GM18517 (cell line): ENCODE measurements around the gene ZNF385A.

Source experiments
- ATAC-seq: cut with Tn5 transposase; IDR thresholded peaks from one replicate; pipeline ENCODE4 v1.9.1; 2021; ENCODE audit warnings: mild to moderate bottlenecking, moderate library complexity; ENCODE audit not compliant: unreplicated experiment

ZNF385A gene

DNA sequence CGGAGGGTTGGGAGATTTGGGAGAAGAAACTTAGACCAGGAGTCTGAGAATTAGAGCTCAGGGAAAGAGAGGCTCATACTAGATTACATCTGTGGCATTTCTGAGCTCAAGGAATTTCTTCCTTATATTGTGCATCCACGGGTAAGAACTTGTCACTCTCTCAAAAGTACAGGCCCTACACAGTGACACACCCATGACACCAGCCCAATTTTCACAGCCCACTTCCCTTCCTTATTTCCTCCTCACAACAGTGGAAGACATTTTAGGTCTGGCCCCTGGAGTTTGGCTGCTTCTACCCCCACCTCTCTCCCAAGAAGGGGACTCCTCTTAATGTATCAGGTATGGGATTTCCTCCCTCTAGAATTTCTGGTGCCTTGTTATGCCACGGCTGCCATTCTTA, 9.2 kb upstream of the ZNF385A start:
- no peak for ATAC-seq

DNA sequence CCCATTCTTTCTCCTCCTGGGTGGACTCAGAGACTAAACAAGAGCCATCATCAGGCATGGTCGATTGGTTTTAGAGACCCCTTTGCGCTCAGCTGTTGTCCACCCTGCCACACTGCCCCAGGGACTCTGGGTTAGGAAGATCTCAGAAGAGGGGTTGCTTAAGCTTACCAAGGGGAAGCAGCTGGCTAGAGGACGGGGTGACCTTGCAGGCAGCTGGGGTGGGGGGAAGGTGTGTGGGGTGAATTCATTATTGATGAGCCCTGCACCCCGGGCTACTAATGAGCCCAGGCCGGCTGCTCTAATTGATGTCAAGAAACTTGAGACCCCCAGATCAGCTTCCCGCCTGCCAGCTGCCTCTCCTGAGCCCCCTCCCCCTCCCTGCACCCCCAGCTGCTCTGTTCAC, 8.7 kb upstream of the ZNF385A start:
- ATAC-seq, result no peak

DNA sequence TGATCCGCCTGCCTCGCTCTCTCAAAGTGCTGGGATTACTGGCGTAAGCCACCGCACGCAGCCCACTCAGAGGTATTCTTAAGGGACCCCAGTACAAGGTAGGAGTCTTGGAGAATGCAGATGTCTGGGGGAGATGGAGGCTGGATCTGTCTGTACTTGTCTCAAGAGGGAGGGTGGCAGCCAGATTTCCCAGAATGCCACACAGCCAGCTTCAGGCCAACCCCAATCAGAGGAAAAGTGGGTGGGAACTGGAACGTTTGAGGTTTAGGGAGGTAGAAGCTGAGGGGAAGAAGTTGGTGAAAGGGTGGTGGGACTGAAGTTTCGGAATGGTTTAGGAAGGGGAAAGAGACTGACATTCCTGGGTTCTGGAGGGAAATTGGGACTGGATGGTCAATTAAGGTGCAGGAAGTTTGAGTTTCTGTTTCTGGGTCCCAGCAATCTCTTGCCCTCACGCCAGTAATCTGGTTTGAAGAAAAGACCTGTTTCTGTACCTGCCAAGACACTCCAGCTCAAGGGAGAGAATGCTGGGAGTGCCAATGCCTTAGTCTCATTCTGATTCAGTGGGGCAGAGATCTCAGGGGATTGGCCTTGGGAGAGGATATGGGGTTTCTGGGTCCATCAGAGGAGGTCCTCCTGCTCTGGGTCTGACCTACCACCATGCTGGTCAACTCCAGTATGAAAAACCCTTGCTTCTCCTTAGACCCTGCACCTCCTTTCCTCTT, 8.1 kb upstream of the ZNF385A start:
- no peak for ATAC-seq

DNA sequence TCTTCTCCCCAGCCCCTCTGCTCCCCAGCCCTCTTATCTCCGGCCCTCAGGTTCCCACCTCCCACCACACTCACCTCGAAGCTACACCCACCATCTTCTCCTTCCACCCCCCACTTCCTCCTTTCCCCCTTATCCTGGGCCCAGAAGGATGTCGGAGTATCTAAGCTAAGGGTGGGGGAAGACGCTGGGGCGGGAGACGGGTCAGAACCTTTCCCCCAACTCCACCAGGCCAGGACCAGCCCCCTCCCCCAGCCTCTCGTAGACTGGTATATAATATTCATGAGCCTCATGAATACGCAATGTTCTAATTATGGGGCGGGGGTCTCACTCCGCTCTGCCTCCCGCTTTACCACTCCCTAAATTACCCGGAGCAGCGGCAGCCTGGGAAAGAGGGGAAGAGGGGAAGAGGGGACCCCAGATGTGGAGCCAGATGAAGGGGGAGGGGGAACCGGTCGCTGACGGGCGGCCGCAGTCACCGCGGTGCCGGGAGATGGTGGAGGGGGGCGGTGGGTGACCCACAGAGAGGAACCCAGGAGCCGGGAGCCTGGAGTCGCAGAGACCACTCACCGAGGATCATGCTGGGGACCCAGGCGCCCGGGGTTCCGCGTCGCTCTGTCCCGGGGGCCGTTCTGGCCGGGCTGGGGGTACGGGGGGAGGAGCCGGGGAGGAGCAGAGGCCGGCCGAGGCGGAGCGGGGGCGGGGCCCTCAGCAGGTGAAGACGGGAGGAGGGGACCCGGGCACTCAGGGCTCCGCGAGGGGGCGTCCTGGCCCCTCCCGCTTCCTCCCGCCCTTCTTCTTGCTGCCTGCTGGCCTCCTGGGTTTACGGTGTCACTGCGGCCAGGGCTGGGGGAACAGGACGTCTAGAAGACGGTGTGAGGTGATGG, 6.4 kb upstream of the ZNF385A start:
- ATAC-seq, result no peak

DNA sequence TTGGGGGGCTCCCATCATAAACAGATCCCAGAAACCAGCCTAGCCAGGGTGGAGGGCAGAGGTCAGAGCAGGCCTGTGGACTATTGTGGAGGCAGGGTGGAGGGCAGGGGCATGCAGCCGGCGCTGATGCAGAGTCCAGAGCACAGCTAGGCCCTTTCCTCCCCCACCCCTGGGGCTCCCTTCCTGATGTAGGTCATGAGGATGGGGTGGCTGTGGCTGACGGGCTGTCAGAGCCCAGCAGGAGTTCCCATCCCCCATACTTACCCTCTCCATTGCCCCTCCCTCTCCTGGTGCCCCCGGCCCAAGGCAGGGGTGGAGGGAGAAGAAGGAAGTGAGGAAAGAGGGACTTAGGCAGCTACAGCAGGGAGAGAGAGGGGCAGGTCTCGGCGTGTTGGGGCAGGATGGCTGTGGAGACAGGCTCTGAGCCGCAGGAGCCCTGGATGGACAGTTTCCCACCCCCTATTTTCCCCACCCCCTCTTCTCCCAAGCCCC, 5.7 kb upstream of the ZNF385A start:
- no peak for ATAC-seq

DNA sequence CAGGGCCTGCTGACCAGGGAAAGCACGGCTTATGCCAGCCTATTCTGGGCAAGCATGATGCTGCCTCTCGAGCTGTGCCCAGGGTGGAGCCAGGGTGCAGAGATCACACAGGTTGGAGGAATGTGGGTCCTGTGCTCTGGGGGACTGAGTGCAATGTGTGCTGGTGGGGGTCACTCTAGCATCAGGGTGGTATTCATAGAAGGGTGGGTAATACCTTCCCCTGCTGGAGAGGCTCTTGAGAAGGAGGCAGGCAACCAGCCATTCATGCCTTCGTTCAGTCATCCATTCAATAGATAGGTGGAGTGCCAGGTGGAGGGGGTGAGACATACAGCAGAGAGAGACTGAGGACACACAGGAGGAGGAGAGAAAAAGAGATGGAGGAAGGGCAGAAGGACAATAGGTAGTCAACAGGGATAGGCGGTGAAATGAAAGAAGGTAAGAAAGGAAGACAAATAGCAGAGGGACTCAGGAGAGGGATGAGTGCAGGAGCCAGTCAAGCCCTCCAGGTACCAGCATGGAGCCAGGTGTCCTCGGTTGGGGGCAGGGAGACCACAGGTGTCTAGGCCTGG, 5.2 kb upstream of the ZNF385A start:
- ATAC-seq, result no peak

DNA sequence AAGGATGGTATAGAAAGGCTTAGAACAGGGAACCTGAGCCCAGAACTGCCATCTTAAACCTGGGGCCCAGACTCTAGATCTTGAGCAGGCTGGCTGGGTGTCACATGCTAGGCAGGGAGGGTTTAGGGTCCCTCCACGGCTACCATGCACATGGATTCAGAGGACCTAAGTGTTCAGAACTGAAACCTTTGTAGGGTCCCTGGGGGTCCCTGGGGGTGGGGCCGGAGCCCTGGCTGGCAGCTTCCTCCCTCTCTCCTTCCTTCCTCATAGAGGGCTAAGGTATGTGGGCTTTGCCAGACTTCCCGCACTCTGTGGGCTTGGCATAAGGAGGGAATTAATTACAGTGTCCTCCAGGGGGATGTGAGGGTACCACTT, 4.6 kb upstream of the ZNF385A start:
- ATAC-seq, result no peak

DNA sequence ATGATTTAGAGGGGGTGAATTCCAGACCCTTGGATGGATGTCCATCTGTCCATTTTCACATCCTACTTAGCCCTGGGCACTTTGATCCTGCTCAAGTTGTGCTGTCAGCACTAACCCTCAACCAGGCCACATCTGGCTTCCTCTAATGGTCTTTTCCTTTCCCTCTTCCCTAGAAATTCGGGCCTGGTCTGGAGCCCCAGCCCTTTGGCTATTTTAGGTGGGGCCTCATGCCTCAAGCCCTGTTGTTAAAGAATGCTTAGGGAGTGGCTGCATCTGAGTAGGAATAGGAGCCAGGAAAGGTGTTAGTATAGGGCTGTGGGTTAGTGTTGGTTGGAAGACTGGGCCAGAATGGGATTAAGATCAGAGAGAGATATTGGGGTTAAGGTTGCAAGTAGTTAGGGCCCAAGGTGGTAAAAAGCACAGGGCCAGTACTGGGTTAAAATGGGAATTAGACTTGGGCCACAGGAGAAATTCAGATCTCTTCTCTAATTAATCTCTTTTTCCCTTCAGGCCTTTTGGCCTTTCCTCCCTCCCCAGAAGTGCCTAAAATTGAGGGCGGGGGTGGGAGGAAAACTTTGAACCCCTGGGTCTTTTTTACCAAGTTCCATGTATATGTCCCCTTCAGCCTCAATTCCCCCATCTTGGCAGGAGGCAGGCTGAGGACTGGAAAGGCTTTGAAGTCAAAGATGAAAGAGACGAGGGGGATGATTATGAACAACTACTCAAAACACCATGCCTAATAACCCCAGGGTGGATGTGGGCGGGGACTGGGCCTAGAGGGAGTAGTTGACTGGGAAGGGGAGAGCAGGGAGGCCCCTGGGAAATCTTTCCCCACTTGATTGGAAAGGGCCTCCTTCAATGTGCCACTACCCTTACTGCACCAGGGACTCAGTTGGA, 4.0 kb upstream of the ZNF385A start:
- no peak for ATAC-seq

DNA sequence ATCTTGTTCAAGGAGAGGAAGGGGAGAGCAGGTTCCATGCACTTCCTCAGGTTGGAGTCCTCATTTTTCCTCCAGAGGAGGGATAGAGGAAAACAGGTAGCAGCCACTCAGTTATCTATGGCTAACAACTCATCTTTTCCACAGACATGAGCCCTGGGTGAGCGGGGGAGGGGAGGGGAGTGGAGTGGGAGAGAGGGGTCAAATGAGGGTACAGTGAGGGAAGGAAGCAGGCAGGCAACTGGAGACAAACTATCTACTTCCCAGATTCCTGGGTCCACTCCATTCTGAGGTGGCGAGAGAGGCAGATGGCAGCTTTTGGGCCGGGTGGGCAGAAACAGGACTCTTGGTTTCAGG, 2.6 kb upstream of the ZNF385A start:
- ATAC-seq, result no peak

DNA sequence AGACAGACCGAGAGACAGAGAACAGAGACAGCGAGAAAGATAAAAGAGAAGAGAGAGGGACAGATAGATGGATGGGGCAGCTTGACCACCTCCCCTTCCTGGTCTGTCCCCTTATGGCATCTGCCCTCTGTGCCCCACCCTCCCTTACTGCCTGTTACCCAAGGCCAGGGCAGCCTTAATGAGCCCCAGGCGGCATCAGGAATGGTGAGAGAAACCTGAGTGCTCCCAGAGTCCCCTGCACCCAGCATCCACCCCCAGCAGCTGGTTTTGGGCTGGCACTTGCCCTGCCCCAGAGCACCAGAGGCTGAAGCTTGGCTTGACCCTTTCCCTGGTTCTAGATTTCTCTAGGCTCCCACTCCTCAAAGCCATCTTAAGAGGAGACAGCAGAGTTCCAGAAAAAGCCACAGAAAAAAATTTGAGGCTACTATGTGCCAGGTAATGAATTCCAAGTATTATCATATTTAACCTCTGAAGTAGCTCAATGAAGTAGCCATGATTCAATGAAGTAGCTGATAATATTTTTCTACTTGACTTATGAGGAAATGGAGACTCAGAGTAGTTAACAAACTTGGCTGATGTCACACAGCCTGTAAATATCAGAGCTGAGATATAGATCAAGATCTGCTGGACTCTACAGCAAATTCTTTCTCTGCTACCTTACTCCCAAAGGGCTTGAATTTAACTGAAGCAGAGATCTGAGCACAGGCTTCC, 2.0 kb upstream of the ZNF385A start:
- ATAC-seq, result no peak

DNA sequence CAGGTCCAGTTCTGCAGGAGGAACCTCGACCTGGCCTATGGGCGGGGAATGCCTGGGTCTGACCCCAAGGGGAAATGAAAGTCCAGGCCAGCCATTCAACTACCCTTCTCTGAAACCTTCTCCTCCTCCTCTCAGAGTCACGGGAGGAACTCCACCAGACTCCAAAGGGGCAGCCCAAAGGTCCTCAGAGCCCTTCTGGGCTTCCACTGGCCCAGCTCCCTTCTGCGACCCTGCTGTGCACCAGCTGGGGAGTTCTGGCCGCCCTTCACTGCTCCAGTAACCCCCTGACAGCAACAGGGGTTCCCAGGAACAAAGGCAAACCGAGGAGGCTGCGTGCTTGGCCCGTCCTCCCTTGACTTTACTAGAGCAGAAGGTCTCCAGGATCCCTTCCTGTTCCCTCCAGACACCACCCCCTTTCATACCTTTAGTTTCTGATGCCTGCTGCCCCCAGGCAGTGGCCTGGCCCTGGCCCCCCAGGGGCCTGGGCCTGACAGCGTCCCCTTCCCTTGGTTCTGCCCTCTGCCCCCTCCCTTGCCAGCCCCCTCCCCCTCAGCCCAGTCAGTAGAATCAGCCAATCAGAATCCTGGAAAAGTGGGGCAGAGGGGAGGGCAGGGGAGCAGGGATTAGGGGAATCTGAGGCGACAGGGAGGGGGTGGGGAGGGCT, 850 bp upstream of the ZNF385A start:
- ATAC-seq, result no peak

DNA sequence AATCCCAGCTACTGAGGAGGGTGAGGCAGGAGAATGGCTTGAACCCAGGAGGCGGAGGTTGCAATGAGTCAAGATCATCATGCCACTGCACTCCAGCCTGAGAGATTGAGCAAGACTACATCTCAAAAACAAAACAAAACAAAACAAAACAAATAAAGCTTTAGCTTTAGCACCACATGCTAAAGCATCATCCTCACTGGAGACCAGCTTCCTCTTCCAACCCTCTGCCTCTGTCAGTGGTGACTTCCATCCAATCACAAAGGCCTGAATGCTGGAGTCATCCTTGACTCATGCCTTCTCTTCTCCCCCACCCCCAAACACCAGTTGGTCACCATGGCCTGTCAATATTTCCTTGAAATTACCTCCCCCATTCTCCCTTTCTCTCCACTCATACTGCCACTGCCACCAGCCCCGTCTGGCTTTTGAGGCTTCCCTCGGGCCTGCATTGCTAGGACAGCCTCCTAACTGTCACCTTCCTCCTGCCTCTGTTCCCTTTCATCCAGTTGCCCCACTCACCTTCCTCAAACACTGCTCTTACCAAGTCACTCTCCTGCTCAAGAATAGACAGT, 1.4 kb downstream of the ZNF385A start:
- no peak for ATAC-seq

DNA sequence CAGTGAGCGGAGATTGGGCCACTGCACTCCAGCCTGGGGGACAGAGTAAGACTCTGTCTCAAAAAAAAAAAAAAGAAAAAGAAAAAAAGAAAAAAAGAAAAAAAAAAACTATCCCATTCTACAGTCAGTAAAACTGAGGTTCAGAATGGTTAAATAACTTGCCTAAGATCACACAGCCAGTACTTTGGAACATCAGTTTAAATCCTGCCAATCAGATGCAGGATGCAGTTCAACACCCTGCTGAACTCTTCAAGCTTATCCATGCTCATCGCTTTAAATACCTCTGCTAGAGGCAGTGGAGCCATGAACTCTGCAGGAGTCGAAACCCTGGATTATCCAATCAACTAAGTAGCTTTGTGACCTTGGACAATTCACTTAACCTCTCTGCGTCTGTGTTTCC, 3.4 kb downstream of the ZNF385A start:
- ATAC-seq, result no peak

DNA sequence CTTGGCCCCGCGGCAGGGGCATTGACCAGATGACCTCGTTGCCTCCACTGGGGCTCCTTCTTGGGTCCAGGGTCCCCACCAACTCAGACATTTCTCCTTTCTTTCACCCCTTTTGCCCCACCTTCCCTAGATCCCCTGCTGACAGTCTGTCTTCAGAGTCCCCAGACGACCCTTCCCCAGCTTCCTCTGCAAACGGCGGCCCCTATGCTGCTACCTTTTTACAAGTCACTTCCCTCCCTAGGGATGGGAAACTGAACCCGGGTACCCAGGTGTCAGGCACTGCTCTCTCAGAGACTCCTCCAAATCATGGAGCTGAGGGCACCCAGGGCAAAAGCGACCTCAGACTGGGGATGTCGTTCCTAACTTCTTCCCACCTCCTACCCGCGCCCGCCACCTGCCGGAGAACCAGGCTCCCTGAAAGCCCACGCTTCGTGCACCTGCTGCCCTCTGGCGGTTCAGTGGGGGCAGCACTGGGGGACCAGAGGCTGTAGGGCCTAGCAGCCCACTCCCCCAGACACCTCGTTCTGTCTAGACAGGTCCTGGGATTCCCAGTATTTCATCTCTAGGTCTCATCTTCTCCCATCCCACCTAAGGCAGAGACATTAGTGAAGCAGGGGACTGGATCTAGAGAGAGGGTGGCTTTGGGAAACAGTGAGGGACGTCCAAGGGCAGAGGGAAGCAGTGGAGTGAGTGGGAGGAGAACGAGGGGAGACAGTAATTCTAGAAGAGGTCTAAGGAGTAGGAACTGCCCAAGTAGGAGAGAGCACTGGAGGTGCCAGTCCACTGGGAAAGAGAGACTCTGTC, 4.9 kb downstream of the ZNF385A start:
- peak; percentile 70 for ATAC-seq

DNA sequence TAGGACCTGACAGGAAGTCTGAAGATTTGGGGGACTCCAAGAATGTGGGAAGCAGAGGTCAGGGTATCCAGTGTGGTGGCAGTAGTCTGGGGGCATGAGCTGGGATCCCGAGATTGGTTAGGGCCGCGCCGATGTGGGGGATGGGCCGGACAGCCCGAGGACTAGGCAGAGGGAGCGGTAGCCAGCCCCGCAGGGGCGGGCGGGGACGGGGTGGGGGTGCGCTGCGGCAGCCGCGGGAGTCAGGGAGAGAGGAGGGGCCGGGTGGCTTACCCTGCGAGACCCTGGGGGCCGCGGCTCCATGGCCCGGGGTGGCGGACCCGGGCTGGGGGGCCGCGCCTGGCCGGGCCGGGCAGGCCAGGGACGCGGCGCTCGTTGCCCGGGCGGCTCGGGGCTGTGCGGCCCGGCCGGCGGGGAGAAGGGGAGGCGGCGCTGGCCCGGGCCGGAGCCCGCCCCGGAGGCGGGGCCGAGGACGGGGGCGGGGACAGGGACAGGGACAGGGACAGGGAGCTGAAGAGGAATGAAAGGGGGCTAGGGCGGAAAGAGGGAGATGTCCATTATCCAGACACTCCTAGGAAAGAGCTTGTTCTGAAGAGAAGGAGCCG, 5.6 kb downstream of the ZNF385A start:
- no peak for ATAC-seq

DNA sequence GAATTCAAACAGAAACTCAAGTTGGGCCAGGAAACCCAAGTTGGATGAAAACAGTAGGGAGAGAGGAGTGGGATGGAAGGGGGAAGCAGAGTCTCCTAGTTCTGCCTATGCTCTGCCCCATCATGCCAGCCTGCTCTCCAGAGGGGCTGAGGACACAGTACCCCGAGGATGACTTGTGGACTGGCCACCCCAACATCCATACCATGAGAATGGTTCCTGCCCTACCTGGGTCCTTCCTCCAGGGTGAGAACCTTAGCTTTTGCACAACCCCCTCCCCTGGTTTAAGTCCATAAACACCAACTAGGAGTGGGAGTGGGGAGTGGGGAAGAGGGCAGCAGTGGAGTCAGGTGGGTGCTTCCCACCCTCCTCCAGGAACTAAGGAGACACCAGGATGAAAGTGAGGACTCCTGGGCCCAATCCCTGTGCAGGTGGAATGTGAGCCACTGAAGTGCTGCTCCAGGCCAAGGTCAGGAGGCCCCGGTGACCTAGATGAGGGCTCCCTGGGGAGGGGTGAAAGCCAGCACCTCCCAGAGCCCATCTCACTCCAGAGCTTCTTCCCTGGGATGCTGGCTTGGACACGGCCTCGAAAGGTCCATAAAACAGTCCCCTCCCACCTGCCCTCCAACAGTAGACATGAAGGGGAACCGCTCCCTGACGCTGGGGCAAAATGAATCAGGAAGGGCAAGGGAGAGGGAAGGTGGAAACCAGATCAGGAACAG, 6.6 kb downstream of the ZNF385A start:
- no peak for ATAC-seq

DNA sequence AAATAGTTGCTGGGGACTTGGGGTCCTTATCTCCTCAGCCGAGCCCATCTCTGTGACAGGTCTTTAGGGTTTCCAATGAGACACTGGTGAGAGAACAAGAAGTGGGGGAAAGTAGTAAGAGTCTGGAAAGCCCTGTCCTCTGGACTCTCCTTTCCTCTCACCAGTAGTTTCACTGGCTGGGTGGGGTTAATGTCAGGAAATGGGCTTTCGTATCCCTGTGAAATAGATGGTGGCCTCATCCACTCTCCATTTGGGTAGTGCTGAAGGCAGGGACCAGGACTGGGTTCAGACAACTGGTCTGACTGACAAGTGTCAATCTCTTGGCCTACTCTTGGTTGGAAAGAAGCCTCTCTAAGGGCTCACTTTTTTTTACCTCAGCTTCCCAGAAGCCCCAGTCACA, 7.5 kb downstream of the ZNF385A start:
- no peak for ATAC-seq

DNA sequence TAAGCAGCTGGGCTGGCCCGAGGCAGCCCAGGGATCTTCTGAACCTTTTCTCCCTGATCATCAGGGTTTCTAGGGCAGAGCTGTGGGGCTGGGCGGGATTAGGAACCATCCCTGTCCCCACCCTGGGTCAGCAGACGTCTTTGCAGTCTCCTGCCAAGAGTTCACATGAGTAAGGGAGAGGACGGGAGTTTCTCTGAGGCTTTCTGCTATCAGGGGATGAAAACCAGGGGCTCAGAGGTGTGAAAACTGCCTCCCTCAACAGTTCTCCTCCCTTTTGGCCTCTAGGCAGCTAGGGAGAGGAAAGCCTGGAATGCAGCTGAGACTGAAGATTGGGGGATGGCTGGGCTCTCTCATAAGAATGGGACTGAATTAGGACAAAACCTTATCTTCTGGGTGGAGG, 7.9 kb downstream of the ZNF385A start:
- ATAC-seq, result no peak
